SW480 (cell line): ENCODE data around the gene SIGLEC12.
"Not testable (repeated sequence)": the region's sequence is repeated elsewhere in the genome, so short reads cannot be mapped to it uniquely, and the experiment has no call there.

Source experiments
- DNase-seq: peaks from one replicate; pipeline ENCODE4 v3.0.0-alpha.2; 2016; ENCODE audit warnings: low spot score

The SIGLEC12 gene

GRCh38 chr19:51524666-51525264 lies 23.2 kb upstream of the SIGLEC12 start:
- DNase-seq = no peak

GRCh38 chr19:51521781-51522180 lies 20.2 kb upstream of the SIGLEC12 start:
- no peak for DNase-seq

GRCh38 chr19:51521357-51521756 lies 19.8 kb upstream of the SIGLEC12 start:
- no peak for DNase-seq

- no peak for DNase-seq
Observed at GRCh38 chr19:51520728-51521127, 19.1 kb upstream of the SIGLEC12 start.

- DNase-seq = peak; percentile 67
Observed at GRCh38 chr19:51514866-51515481, 13.4 kb upstream of the SIGLEC12 start.

GRCh38 chr19:51513968-51514367 lies 12.4 kb upstream of the SIGLEC12 start:
- no peak for DNase-seq

GRCh38 chr19:51511353-51511752 lies 9.8 kb upstream of the SIGLEC12 start:
- peak; percentile 24 for DNase-seq

GRCh38 chr19:51509823-51510660 lies 8.4 kb upstream of the SIGLEC12 start:
- no peak for DNase-seq

GRCh38 chr19:51508059-51508733 lies 6.6 kb upstream of the SIGLEC12 start:
- DNase-seq = no peak

GRCh38 chr19:51507640-51508058 lies 6.0 kb upstream of the SIGLEC12 start:
- no peak for DNase-seq

GRCh38 chr19:51507192-51507591 lies 5.6 kb upstream of the SIGLEC12 start:
- no peak for DNase-seq

- no peak for DNase-seq
Observed at GRCh38 chr19:51505904-51506303, 4.3 kb upstream of the SIGLEC12 start.

GRCh38 chr19:51503896-51504295 lies 2.3 kb upstream of the SIGLEC12 start:
- no peak for DNase-seq

- no peak for DNase-seq
Observed at GRCh38 chr19:51503286-51503817, 1.8 kb upstream of the SIGLEC12 start.

GRCh38 chr19:51500931-51501330 lies 669 bp downstream of the SIGLEC12 start:
- DNase-seq = not testable (repeated sequence)

GRCh38 chr19:51497666-51498065 lies 3.9 kb downstream of the SIGLEC12 start:
- DNase-seq = no peak

GRCh38 chr19:51493776-51494175 lies 7.8 kb downstream of the SIGLEC12 start:
- no peak for DNase-seq

GRCh38 chr19:51491586-51491985 lies 10.0 kb downstream of the SIGLEC12 start:
- no peak for DNase-seq

- DNase-seq = no peak
Observed at GRCh38 chr19:51490676-51491075, 10.9 kb downstream of the SIGLEC12 start.

GRCh38 chr19:51489113-51489512 lies 12.5 kb downstream of the SIGLEC12 start:
- no peak for DNase-seq

GRCh38 chr19:51488491-51488890 lies 13.1 kb downstream of the SIGLEC12 start:
- no peak for DNase-seq

GRCh38 chr19:51485960-51486660 lies 15.5 kb downstream of the SIGLEC12 start:
- DNase-seq = no peak
